Renal pelvis (tissue), 4 donors: Measurements from ENCODE around the gene THRAP3. TPM values are rescaled to one million over a fixed set of nuclear protein-coding genes. Genes with fewer than 3 reads are reported as not detected.
A peak's percentile ranks its signal among the peaks of the same experiment; 100 is the strongest.

ENCODE experiments used
- DNase-seq: peaks from one replicate; pipeline ENCODE4 v3.0.0-alpha.2; 2013
- polyA plus RNA-seq, 3 donors: library from polyadenylated mRNA; unstranded; fragments of 120-200 nt; gene quantifications; one replicate each; pipeline ENCODE4 v1.2.1, GENCODE V29; 2013; ENCODE audit not compliant: insufficient read length in 3 of 3

Gene THRAP3
- polyA plus RNA-seq, 3 donors: 140 to 158 (median 140) TPM

DNA sequence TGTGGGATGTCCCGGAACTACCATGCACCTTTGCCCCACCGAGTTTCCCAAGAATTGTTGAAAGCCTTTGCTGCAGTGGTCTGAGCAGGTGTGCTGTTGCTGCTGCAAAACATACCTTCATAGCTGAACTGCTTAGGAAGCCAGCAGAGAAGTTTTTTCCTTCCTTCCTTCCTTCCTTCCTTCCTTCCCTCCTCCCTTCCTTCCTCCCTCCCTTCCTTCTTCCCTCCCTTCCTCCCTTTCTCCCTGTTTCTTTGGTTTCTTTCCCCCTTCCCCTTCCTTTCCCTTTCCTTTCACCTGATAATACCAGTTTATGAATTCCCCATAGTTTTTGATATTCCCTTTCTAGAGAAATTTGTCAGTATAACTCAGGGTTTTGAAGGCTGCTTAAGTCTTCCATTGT lies 71.1 kb downstream of the THRAP3 start:
- DNase-seq: no peak

DNA sequence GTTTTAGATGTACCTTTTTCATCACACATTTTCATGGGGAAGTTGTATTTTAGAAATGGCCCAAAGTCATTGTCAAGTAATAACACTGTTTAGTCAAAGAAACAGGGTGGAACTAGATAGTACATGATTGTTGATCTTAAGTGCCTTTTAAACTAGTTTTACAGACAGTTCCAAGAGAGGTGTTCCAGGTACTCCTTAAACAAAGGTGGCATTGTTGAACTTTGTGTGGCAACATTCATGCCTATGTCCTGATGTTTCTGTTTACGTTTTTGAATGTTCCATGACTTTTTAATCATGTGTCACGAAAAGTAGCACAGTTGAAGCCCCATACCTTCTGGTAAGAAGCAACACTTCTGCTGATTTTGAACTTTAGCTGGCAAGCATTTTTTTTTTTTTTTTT lies 72.8 kb downstream of the THRAP3 start:
- no peak for DNase-seq

DNA sequence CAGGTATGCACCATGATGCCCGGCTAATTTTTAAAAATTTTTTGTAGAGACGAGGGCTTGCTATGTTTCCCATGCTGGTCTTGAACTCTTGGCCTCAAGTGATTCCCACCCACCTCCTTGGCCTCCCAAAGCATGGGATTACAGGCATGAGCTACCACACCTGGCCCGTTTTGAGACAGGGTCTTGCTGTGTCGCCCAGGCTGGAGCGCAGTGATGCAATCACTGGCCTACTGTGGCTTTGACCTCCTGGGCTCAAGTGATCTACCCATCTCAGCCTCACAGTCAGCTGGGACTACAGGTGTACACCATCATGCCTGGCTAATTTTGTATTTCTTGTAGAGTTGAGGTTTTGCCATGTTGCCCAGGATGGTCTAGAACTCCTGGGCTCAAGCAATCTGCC lies 74.4 kb downstream of the THRAP3 start:
- no peak for DNase-seq

DNA sequence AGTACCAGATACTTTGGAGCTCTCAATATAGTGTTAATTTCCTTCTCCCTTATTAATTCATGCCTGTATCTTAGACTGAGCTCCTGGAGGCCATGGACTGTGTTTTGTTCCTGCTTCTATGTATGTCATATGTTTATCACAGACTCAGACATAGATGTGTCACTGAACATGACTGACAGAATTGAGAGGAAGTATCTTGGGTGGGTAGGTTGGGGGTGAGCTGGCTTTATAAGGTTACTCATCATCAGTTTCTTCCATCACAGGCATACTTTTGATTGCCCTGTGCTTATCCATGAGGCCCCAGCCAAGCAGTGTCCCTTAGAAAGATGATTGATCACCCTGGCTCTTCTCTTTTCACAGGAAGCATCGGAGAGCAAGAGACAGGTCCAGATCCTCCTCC lies 76.3 kb downstream of the THRAP3 start:
- DNase-seq: no peak

DNA sequence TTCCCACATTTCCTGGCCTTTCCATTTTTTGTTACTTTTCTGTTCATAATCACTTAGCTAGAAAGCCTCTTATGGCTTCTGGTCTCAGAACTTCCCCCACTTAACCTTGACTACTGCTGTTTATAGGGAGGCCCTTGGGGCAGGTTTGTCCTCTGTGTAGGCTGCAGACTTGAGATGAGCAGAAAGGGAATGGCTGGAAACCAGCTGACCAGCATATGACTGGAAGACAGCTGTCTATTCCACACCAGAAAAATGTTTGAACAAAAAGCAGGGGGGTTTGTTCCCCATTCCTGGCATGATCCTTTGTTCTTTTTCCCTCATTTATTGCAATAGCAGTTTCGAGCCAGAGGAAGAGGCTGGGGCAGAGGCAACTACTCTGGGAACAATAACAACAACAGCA lies 77.0 kb downstream of the THRAP3 start:
- no peak for DNase-seq

DNA sequence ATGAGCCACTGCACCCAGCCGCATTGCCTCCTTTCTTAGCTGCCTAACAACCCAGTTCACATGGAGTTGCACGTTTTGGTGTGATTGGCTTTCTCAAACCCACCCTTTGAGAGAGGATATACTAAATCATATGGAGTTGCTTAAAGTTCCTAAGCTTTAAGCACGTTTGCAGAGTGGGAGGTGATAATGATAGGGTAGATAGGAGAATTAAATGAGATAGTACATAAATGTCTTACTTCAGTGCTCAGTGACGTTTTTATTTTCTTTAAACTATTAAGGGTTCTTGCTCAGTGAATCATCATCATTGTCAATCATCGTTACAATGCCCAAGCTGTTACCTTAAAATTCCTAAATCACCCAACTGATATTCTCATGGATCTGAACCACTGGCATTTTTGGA lies 79.0 kb downstream of the THRAP3 start:
- DNase-seq: no peak

DNA sequence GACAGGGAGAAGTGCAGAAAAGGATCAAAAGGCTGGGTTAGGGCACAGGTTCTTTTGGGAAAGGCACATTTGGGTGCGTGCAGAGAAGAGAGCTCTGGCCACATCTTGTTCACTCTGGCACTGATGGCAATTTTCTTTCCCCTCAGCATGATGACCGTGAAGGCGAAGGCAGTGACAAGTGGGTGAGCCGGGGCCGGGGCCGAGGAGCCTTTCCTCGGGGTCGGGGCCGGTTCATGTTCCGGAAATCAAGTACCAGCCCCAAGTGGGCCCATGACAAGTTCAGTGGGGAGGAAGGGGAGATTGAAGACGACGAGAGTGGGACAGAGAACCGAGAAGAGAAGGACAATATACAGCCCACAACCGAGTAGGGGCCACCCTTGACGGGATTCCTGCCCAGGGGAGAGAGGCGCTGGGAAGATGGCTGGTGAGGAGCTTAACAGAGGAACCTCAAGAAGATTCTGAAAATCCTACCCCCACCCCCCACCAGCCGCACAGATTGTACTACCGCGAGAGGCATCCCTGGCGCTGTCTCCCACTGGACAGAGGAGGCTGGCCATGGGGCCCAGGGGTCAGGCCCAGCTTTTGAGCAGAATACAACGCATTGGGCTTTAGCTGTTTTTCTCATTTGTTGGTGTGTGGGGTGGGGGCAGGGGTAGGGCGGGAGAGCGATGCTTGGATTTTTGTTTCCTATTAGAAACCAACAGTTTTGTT lies 79.6 kb downstream of the THRAP3 start:
- no peak for DNase-seq

DNA sequence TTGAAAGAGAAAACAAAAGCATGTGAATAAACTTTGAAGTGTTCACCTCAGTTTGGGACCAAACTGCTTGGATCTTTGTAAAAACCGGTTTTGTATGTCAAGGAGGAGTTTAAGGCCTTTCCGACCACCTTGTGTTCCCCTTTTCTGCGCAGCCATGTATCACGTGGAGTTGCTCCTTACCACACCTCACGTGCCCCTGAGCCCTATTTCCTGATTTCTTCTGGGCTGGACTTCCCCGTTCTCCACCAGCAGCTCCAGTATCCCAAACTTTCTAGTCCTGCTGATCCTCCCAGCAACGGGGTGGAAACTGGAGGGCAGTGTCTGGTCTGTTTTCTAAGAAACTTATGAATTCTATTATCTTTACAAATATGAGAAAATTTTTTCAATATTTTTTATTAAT lies 80.3 kb downstream of the THRAP3 start:
- DNase-seq: no peak

DNA sequence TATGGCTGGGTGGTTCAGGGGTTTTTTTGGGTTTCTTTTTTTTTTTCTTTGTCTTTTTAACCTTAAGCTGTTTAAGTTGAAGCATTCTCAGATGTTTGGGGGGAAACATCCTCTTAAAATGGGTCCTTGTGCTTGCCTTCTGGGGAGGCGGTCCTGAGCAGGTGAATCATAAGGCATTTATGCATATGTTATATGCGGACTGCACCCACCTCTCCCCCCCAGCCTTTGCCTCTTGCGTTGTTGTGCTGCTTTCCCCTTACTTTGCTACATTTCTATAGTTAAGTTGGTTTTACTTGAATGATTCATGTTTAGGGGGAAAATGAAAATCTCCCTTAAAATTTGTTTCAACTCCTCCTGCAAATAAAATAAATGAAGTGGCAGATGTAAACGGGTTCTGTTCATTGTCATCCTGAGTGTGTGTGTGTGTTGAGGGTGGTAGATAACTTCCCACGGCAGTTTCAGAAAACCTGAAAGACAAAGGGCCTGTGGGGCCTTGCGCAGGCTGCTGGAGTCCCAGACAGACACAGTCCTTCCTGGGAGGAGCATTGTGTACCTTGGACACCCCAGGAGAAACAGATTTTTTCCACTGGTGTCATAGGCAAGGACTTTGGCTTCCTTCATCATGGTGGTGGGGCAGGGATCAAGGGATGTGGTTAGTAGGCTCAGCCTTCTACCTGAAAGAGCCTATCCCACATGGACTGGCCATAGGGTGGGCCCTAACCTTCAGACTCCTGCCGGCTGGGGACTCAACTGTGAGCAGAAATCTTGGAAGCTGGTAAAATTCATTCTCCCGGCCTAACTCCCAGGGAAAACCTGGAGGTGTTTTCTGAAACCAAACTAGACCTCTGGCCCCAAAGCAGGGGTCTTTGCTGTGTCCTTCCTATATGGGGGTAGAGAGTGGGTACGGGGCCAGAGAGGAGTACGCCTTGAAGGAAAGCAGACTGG lies 81.0 kb downstream of the THRAP3 start:
- DNase-seq: no peak

DNA sequence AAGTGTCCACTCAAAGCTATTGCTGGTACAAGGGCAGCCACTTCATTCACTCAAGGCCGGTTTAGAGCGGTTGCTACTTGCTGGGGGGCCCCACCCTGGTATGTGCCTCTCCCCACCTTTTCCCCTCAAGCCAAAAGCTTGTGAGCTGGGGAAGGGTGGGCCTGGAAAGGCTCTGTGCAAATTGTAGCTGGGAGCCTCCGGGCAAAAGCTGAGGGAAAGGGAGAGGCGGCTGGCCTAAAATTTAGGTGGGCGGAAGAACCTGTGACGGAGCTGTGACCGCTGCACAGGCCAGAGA lies 81.6 kb downstream of the THRAP3 start:
- DNase-seq: no peak

DNA sequence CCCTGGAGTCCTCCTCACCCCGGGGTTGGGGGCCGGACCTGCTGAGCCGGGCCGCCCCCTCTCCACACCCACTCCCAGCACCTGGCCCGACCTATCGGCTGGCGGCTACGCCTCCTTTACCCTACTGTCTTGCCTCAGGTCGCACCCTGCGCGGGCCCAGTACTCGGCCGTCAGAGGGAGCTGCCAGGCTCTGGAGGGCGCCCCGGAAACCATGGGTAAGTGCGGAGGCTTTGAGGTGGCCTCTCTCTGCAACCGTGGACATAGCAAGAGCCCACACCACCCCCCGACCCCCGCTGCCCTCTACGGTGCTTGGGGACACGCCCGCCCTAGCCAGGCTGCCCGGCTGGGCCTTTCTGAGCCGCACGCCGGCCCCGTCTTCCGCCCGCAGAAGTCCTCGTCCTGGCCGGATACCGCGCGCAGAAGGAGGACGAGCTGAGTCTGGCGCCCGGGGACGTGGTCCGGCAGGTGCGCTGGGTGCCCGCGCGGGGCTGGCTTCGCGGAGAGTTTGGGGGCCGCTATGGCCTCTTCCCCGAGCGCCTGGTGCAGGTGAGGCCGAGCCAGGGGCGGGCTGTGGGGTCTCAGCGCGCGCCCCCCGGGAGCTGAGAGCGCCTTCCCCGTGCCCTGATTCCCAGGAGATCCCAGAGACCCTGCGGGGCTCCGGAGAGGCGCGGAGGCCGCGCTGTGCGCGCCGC lies 82.1 kb downstream of the THRAP3 start, which contains the start of gene SH3D21:
Gene SH3D21, plus strand, starts transcription at position 159 of the 692 bp plus-strand sequence. Its CDS starts 53 bp downstream, at position 212.
- DNase-seq: no peak

DNA sequence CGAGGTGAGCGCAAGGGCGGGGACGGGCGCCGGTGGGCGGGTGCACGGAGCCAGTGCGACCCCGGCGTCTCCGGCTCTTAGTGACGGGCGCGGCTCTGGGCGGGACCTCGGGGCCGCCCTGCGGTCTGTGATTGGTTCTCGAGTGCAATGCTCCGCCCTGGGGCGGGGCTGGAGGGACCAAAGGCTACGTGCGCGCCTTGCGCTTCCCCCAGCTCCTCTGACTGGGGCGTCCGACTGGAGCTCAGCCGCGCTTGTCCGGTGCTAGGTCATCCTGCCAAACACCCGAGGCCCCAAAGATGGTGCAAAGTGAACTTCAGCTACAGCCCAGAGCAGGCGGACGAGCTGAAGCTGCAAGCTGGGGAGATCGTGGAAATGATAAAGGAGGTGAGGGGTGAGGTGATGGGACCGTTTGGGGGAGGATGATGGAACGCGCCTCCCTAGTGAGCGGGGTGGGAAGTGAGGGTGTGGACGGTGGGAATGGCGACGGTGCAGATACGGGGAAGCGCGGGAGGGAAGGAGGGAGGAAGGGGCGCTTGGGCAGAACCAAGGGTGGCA lies 82.7 kb downstream of the THRAP3 start:
- DNase-seq: peak; percentile 94

DNA sequence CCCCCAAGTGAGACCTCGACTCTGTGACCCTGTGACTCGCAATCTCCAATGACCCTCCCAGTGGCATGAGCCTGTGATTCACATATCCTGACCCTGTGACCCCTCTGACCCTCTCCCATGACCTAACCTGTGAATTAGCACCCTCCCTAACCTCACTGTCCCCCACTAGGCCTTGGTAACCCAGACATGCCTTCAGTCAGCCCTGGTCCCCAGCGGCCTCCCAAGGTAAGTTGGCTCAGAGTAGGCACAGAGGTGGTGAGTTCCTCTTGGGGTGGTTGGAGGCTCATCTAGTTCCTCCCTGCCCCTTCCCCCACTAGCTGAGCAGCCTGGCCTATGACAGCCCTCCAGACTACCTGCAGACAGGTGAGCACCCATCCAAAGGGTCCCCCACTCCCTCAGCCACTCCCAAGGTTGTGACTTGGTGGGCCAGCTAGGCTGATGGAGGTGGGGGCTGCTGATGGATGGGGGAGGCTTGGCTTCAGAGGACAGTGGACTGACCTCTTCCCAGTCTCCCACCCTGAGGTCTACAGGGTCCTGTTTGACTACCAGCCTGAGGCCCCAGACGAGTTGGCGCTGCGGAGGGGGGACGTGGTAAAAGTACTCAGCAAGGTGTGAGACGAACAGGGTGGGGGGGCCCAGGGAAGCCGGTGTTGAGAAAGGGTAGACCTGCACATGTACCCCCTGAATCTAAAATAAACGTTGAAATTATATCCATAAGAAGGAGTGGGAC lies 83.5 kb downstream of the THRAP3 start:
- no peak for DNase-seq

DNA sequence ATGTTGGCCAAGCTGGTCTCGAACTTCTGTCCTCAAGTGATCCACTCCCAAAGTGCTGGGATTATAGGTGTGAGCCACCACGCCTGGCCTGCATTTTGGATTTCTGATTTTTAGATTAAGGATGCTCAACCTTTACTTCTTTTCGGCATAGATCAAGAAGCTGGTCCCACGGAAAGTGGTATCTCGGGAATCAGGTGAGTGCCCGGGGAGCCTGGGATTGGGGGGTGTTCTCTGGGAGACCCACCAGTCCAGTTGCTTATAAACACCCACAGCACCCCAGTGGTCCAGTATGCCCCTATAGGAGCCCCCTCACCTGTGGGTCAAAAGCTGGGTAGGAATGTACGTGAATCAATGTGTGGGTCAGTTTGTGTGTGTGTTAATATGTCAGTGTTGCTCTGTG lies 85.2 kb downstream of the THRAP3 start:
- DNase-seq: no peak

DNA sequence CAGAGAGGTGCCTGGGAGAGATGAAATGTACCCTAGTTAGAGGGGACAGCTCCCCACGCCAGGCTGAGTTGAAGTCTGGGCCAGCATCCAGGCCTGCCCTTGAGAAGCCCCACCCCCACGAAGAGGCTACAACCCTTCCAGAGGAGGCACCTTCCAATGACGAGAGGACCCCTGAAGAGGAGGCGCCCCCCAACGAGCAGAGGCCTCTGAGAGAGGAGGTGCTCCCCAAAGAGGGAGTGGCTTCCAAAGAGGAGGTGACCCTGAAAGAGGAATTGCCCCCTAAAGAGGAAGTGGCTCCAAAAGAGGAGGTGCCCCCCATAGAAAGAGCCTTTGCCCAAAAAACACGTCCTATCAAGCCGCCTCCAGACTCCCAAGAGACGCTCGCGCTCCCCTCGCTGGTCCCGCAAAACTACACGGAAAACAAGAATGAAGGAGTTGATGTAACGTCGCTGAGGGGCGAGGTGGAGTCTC lies 96.1 kb downstream of the THRAP3 start:
- DNase-seq: no peak

DNA sequence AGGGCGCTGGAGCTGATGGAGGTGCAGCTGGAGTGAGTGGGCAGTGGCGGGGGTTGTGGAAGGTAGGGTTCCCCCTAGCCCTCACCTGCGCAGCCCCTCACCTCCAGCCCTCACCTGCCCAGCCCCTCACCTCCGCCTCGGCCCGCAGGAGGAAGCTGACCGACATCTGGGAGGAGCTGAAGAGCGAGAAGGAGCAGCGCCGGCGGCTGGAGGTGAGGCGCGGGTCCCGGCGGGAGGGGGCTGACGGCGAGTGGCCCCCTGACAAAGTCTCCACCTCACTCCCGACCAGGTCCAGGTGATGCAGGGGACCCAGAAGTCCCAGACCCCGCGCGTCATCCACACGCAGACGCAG lies 96.5 kb downstream of the THRAP3 start:
- no peak for DNase-seq

DNA sequence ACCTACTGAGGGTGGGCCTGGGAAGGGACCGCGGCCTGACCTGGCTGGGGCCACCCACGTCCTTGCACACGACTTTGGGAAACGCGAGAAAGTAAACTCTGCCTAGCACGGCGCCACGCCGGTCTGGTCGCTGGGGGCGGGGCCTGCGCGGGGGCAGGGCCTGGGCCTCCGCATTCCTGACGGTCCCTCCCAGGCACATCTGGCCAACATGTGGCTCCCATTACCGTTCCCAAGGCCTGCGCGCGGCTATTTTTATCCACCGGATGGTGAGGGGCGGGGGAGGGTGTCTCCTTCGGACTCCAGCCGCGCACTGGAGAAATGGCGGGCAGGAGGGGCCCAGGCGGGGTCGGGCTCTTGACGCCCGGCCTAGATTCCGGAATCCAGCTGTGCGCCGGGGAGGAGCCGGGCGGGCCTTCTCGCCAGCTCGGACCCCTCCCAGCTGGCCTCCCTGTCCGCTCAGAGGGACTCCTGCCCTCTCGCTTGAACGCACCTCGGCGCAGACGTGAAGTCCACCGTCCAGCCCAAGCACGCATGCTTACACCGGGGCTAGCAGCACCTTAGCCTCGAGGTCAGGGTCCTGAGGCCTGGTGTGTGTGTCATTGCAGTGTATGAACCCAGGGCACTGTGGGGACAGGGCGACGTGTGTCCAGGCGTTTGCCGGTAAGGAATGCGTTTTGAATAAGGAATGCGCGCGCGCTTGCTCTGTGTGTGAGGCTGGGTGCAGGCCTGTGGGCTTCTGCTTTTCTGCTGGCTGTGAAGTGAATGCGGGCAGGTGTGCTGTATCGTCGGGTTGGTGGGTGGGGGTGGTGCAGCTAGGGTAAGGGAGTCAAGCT lies 97.1 kb downstream of the THRAP3 start:
- DNase-seq: peak; percentile 94

DNA sequence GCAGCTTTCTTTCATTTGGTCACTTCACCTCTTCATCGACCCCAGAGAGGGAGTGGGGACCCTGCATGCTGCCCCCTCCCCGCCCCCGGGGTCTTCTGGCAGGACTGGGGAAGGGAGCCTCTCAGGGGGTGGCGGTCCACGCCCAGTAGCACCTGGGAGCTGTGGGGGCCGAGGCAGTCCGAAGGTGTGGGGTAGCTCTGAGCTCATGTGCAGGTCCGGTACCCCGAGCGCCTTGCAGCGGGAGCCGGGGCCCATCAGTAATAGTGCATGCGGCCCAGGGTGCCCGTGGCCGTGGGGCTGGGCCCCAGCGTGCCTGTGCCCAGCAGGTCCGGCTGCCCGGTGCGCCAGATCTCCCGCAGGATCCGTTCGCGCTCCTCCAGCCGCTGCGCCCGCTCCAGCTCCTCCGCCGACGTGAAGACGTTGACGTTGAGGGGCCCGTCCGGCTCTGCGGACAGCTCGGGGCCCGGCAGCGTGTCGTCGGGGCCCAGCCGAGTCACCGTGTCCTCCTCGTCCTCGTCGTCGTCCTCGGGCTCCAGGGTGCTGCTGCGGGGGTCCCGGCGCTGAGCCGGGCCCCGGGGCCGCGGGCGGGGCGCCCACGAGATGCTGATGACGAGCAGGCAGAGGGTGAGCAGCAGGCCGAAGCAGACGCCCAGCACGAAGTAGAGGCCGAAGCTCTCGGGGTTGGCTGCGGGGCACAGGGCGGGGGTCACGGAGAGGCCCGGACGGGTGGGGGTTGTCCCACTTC lies 98.0 kb downstream of the THRAP3 start:
- no peak for DNase-seq

DNA sequence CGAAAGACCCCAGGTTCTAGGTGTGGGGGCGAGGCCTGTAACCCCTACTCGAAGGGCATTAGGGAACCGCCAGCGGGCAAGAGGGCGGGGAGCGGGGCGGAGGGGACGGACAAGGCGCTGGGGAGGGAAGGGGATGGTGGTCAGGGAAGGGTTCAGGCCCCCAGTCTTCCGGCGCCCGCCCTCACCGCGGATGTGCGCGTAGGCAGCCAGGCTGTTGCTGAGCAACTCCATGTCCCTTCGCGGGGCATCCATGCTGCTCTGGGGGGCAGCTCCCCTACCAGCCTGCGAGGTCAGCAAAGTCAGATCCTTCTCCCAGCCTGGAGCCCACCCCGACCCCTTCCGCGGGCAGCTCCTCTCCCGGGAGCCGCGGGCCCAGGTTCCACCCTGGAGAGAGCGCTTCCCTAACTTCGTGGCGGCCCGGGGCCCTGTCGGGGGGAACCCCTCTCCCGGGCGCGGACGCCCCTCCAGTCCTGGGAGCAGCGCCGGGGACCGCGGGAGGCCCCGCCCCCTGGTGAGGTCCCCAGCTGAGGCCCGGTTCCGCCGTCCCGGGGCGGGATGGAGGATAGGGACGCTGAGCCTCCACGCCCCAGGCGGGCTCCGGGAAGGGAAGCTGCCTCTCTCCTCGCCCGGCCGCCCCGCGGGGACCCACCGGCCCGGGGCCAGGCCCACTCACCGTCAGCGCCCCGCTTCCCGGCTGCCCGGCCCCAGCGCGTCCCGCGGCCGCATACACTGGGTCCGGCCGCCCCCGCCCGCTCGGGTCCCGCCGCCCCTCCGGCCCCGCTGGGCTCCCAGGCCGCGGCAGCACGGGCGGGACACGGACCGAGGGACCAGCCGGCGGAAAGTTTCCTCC lies 98.8 kb downstream of the THRAP3 start:
- DNase-seq: no peak
